NCI-H146 treated with DMSO at 0.1 percent for 48 hours (cell line): Measurements from ENCODE around the gene LRRC18.
A peak's percentile ranks its signal among the peaks of the same experiment; 100 is the strongest.

Experiments used
- DNase-seq: peaks from one replicate; lab custom pipeline; 2025; ENCODE audit not compliant: unreplicated experiment; lab: John Stamatoyannopoulos, UW

The LRRC18 gene

DNA sequence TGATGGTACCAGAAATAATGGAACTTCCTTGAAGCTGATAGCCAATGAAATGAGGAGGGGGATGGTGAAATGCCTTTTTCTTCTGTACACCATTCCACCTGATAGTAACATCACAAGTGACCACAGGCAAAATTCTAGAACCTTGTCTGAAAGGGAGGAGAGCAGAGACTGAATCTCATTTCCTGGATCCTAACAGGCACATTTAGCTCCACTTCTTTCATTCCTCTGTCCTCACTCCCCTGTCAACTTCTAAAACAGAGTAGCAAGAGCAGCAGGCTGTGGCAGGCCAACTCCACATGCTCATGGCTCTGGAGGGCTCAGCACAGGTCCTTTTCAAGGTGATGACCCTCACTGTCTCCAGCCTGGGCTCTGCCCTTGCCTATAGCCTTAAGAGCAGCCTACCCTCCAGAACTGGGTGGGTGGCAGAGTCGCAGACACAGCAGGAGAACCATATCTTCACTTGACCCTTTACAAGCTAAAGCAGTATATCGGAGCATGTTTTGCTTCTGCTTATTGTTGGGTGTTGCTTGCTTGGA is at the start of gene LRRC18:
TSS of gene LRRC18 (minus strand) at position 51 of the 536 bp plus-strand sequence. CDS start 25,685 bp downstream, outside the sequence.
- DNase-seq = no peak

DNA sequence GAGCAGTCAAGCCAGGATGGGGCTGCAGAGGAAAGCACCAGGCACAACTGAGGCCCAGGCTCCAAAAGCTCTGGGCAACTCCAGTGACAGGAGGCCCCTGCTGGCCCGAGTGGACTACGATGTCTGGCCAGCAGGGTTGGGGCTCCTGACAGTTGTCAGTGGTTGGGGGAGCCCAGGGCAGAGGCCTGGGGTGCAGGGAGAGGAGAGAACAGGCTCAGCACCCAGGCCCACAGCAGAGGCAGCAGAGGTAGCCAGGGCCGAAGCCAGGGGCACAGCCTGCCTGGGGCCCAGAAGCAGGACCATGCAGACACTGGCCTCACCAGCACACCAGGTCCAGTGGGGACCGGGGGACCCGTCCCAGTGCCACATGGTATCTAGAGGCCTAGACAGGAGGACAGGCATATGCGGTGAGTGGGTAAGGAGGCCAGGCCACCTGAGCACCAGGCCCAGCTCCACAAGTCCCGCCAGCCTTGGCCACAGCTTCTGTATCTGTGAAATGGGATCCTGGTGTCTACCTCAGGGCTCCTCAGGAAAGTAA is 46.0 kb upstream of the LRRC18 start:
- no peak for DNase-seq

DNA sequence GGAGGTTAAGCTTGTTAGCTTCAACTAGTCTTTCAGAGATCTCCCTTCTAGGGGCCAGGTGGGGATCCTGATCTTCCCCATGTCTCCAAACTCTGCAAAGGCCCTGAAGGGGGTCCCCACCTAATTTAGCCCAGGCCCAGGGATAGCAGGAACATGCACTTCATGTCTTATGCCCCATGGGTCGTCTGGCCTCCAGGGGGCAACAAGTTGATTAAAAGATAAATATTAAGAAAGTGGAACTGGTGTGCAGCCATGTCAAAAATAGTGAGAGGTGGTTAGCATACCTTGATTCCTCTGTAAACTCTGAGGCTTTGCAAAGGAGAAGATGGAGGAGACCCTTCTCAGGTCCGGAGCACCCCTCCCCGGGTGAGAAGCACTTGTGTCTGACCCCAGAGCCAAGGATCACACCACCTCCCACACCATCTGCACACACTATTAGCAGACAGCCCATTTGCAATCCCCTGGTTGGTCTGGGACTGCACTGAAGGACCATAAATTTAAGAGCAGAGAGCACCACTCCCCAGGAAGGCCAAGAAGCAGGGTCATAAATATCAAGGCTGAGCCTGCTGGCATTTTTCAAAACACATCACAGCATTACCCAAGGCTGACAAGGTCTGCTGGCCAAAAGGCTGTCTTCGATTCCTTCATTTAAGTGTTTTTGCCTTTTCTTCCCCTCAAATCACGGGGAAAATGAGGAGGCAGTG is 44.2 kb upstream of the LRRC18 start:
- DNase-seq = no peak

DNA sequence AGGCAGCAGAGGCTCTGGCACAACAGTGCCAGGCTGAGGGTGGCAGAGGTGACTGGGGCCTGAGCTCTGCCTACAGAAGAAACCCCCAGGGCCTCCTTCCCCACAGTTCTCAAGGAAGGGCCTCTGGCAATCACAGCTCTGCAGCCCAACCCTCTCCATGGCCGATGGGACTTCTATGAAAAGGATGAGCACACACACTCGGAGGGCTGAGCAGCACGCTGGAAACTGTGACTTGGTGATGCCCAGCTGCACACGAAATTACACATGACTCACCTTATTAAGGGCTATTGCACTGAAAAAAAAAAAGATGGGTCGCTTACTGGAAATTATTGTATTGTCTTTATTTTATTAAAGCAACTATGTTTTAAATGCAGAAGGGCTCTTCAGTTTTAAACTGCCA is 42.9 kb upstream of the LRRC18 start:
- no peak for DNase-seq

DNA sequence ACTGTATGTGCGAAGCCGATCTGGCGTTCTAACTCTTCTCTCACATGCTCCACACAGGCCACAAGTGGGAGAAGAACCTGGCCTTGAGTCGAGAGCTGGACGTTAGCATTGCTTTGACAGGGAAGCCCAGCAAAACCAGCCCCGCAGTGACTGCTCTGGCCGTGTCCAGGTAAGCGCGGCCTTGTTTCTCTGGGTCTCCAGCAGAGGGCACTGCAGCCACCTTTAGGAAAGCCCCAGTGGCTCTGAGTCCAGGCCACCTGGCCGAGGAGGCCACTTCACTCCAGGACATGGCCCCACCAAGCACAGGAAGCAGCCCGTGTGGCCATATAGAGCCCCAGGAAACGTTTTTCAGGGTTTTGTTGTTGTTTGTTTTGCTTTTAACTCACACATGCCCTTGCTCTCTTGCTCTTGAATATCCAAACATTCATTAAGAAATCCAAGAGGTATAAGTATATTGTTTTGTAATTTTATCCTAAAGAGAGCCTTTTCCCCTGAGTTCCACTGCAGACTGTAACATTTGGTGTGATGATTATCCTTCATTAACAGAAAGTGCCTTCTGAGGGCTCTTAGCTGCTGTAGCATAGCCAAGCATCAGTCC is 41.8 kb upstream of the LRRC18 start:
- DNase-seq = peak; percentile 50

DNA sequence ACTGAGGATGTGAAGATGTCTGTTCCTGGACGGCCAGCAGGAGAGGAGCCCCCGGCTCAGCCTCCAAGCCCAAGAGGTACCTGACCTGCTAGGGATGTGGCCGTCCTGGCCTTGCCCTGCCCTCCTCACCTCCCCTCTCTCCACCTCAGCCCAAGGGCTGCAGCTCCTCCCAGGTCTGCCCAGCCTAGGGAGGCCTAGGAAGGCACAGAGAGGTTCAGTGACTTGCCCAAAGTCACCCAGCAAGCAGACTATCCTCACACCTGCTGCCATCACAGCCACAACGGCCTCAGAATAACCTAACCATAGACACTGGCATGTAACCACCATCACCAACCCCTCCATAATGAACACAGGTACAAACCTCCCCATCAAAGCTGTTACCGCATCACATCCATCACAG is 38.7 kb upstream of the LRRC18 start:
- no peak for DNase-seq

DNA sequence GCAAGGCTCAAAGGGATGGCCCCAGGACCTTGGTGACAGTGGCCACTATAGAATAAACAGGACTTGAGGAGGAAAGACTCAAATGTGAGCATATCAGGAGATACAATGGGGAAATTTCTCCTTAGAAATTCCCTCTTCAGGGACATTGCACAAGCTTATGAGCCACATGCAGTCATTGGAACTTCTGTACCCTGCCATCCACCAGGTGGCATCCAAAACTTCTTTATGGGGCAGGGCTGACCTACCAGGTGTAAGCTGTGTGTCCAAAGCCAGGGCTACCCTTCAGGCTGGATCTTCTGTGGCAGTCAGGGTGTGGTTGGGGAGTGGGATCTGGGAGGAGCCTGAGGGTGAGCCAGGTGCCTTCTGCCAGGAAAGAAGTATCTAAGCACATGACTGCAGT is 36.6 kb upstream of the LRRC18 start:
- DNase-seq = peak; percentile 33

DNA sequence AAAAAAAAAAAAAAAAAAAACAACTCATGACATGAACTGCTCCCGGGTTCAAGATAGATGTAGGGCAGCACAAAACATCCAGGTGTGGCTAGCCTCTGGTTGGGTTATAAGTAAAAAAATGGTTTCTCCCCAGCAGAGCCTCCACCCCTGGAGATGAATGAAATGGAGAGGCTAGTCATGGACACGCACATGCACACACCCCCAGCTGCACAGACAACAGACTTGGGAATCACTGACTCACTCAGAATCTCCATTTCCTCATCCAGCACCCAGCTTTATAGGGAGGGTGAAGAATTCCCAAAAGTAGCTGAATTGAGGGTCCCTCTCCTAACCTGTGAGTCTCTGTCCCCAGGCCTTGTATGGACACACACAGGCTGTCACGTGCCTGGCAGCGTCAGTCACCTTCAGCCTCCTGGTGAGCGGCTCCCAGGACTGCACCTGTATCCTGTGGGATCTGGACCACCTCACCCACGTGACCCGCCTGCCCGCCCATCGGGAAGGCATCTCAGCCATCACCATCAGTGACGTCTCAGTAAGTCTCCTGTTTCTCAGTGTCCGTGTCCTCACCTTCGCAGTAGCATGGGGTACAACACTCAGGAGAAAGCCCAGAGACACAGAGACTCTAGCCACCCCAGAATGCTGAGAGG is 35.0 kb upstream of the LRRC18 start:
- peak; percentile 4 for DNase-seq

DNA sequence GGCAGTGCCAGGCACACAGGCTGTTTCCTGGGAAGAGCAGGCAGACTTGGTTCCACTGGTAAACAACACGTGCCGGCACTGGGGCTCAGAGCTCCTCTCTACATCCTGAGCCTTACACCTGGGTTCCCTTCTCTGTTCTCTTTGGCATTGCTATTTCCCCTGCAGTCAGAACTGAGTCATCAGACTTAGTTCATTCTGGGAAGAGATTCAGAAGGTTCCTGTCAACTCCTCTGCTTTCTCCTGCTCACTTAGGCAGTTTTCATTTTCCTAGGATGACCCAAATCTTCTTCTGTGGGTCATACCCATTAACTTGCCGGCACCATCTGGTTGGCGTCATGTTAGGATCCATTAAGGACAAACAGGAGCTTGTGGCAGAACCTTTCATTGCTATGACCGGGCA is 33.4 kb upstream of the LRRC18 start:
- DNase-seq = no peak

DNA sequence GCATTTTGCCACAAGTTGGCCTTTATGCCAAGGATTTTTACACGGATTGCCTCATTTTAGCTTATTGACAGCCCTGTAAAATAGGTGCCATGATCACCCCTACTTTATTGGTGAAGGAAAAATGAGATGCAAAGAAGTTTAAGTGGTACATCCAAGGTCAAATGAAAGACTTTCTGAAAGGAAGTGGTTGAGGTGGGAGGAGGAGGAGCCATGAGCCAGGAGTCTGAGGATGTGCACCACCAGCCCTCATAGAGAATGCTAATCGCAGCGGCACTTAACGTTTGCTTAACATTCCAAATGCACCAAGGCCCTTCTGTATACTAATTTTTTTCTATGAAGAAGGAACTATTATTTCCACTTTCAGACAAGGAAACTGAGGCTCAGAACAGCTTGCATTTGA is 31.0 kb upstream of the LRRC18 start:
- DNase-seq = no peak

DNA sequence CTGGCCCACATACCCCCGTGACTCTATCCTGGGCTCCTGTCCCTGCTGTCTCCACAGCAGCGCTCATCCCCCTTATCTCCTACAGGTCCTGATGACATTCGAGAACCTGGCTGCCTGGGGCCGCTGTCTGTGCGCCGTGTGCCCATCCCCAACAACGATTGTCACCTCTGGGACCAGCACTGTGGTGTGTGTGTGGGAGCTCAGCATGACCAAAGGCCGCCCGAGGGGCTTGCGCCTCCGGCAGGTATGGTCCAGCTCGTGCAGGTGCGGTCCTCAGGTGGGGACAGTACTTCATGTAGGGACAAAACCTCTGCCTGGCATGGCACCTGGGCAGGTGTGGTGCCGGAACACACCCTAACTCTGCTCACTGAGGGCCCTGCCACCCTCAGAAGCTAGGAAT is 30.4 kb upstream of the LRRC18 start:
- DNase-seq = no peak

DNA sequence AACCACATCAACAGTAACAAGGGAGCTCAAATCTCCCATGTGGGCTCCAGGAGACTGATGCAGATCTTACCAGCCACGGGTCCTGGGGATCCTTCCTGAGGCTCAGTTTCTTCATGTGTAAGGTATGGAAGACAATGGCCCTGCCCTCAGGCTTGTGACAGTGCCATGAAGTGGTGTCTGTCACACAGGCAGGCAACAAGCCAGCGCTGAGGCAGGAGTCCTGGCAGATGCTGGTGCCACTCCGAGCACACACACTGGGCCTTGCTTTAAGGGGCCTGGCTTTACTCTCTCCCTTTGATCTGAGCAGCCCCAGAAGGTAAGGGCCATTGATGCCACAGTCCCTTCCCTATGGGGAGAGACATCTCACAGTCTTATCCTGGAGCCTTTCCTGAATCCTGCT is 28.4 kb upstream of the LRRC18 start:
- no peak for DNase-seq

DNA sequence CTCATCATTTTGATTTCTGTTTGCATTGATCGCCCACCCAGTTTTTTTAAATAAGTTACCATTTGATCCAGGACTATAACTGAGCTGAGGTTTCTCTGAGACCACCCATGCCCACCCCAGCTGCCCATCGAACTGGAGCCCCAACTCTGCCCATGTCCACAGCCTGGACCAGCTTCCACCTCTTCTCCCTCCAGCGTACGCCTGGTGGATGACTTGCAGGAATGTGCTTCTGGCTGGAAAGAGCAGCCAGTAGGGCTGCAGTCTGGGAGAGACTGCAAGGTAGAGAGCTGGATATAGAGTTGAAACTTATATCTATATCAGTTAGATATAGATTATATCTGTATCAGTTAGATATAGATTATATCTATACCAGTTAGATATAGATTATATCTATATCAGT is 25.8 kb upstream of the LRRC18 start:
- DNase-seq = no peak

DNA sequence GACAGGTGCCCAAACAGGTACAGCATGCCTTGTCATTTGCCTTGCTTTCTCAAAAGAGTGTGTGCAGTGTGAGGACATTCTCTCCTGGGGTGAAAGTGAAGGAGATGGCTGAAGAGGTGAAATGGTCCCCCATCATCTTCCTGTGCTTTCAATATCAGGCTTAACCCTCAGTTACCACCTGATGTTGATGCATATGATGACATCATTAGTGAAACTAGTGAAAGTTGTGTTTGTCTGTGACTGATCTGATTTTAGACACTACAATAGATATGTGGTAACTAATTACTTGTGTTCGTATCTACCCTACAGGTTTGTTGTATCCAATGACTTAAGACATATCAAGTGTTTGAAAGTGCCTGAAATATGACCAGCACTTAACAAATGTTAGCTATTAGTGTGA is 24.4 kb upstream of the LRRC18 start:
- no peak for DNase-seq

DNA sequence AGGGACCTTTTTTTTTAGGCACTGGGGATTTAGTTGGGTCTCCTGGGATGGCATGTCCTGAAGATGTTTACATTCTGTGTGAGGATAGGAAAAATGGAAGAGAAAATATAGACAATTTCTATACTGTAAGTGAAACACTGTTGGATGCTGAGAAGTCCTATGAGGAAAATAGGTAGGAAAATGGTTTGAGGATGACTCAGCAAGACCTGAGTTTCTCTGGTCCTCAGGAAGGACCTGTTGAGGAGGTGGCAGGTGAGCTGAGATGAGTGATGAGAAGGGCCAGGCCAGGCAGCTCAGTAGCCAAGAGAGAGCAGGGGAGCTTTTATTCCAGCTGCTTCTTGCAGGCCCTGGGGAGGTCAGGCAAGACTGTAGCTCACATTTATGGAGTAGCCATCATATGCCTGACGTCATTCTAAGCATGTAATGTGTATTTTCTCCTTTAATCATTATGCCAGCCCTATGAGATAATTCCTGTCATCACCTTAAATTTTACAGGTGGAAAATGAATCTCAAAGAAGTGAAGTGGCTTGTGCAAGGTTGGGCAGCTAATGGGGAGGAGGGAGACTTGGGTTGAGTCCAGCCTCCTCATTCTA is 19.1 kb upstream of the LRRC18 start:
- no peak for DNase-seq

DNA sequence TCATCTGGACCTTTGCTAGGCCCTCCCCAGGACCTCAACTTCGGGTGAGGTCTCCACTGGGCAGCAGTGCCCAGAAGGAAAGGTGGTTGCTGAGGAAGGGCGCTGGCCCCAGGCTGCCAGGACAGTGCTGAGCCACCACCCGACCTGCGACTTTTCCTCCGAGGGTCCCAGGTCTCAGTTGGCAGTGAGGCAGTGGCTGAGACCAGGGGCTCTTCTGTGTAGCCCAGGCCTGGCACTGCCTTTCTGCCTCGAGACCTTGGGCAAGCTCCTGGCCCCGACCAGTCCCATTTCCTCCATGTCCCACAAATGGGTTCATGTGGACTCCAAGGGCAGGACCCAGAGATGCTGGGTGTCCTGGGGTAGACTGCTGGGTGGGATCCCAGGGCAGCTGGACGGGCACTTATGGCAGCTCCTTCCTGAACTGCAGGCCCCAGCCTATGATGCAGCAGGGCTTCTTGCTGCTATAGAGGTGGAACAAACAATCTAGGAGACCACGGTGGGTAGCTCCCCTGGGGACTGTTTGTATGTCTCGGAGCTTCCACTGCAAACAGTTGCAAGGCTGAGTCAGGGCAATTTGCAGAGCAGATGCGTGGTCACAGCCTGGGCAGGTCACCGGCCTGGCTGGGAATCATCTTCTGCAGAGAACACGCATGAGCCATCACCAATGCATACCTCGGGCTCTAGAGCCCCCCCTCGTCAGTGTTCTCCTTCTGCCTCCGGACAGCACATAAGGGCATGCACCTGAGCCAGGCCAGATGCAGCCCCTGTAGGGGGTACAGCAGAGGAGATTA is 17.9 kb upstream of the LRRC18 start:
- no peak for DNase-seq

DNA sequence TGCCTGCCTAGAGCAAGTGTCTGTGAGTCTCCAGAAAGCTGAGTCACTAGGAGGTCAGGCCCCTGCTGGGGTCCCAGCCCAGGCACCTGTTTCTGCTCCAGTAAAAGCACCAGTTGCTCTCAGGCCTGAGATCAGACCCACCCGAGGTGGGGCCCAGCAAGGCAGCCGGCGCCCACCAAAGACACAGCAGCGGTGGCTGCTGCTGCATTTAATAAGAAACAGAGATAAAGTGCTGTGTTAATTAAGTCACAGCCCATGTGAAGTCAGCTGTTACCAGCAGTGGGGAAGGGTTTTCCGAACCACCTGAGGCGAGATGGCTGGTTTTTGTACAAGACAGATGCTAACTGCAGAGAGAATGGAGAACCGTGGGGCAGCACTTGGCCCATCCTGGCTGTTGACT is 12.1 kb upstream of the LRRC18 start:
- no peak for DNase-seq

DNA sequence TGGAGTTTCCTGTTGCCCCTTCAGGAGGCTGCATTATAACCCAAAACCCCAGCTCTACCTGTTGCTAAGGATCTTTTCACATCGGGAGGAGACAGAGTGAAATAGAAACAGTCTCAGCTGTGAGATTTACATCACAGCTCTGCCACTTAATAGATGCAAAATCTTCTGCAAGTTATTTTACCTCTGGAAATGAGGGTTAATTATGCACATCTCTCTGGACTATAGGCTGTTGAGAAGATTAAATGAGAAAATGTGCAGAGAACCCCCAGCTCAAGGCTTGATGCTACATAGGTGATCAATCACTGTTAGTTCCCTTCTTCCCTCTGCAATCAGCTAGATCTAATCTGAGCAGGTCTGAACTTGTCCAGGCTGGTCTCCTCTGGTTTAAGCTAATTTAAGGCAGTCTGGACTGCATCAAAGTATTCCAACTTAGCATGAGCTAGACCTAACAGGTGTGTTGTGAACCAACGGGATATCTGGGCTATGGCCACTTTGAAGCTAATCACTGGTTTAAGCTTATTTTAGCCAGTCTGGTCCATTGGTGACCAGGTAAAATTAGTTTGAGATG is 8.9 kb upstream of the LRRC18 start:
- no peak for DNase-seq

DNA sequence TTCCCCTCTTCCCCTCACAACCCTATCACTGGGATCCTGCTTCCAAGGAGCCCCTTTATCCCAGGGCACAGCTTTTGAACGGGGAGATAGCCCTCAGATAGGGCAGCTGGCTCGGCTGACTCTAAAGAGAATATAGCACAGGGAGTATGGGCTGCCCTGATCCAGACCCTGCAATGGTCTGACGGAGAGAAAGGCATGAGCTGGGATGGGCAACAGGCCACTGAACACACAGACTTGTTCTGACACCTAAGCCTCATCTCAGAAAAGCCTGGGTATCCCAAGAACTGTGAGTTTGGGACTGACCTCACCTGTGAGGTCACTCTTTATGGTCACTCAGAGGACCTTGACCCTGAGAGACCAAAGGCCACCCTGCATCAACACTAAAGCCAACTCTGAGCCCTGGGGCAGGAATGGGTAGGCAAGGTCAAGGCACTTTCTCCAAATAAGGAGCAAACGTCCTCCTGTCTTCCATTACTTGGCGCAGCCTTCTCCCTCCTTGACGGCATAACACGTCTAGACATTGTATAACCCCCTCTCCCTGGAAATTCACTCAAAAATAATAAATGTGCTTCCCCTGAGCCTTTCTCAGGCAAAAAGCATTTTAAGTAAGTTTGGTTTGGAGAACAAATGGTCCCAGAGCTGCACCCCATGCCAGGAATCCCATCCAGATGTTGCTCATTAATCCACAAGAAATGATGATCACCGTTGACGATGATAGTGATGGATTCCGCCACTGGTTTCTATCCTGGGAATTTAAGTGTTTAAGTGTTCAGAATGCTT is 8.2 kb upstream of the LRRC18 start:
- no peak for DNase-seq
